VCaP (cell line): ENCODE data around the gene GALM.
"Not testable (repeated sequence)": the region's sequence is repeated elsewhere in the genome, so short reads cannot be mapped to it uniquely, and the experiment has no call there.

ENCODE experiments used
- H3K27ac ChIP-seq: fragments of 450-650 bp; 2 replicates; pipeline ENCODE4 v1.5.1; 2017
- CTCF ChIP-seq: fragments of 450-650 bp; conservative IDR thresholded peaks from 2 replicates; pipeline ENCODE4 v1.5.1; 2017; ENCODE audit warnings: mild to moderate bottlenecking, moderate library complexity

Gene GALM

GRCh38 chr2:38733300-38733971 lies 67.5 kb downstream of the GALM start:
- no peak overlapping the region for H3K27ac ChIP-seq
- TF ChIP-seq CTCF, result no peak

- no peak for TF ChIP-seq CTCF
- no peak overlapping the region for H3K27ac ChIP-seq
Observed at GRCh38 chr2:38734299-38735058, 68.6 kb downstream of the GALM start.

- no peak for TF ChIP-seq CTCF
- no peak overlapping the region for H3K27ac ChIP-seq
Observed at GRCh38 chr2:38735999-38736320, 70.0 kb downstream of the GALM start.

- not testable (repeated sequence) for H3K27ac ChIP-seq
Observed at GRCh38 chr2:38737000-38737698, 71.2 kb downstream of the GALM start.

- H3K27ac ChIP-seq, result no peak overlapping the region
- TF ChIP-seq CTCF, result no peak
Observed at GRCh38 chr2:38737925-38738324, 72.0 kb downstream of the GALM start.

GRCh38 chr2:38739524-38739923 lies 73.6 kb downstream of the GALM start:
- H3K27ac ChIP-seq, result no peak overlapping the region
- TF ChIP-seq CTCF, result no peak

- TF ChIP-seq CTCF, result peak; percentile 67
- H3K27ac ChIP-seq, result peak overlapping the region; percentile 25; the same call in 1 of the 2 replicates
Observed at GRCh38 chr2:38740851-38741731, 75.2 kb downstream of the GALM start.
